HG03097 (cell line): ENCODE measurements around the gene MRAP.
"Not testable (repeated sequence)": the region's sequence is repeated elsewhere in the genome, so short reads cannot be mapped to it uniquely, and the experiment has no call there.

Source experiments
- ATAC-seq: cut with Tn5 transposase; IDR thresholded peaks from one replicate; pipeline ENCODE4 v1.9.1; 2021; ENCODE audit not compliant: unreplicated experiment, low FRiP score

MRAP gene

GRCh38 chr21:32298658-32299081 lies at the start of gene MRAP:
TSS of gene MRAP (plus strand) at chr21:32298855. CDS start at chr21:32298972, 117 bp downstream.
- ATAC-seq: no peak

DNA sequence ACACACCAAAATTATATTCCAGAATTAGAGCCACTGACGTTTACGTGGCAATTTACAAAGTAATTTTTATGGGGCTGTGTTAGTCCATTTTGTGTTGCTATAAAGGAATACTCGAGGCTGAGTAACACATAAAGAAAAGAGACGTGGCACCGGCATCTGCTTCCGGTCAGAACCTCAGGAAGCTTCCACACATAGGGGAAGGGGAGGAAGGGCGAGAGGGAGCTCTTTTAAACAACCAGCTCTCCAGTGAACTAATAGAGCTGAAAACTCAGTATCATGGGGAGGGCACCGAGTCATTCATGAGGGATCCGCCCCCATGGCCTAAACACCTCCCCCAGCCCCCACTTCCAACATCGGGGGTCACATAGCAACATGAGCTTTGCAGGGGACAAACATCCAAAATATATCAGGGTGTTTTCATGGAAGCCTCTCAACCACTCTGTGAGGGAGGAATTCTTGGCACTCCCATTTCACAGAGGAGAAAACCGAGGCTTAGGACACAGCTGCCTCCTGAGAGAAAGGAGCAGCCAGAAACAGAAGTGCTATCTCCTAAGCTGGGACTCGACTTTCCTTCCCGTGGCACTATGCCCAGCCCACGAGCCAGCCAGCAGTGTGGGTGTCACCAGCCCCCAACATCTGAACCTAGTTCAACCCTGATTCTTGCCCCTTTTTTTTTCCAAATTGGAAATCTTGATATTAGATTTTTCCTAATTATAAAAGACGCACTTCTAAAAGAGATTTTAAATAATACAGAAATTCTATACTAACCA lies 49.0 kb upstream of the MRAP start:
- no peak for ATAC-seq

- no peak for ATAC-seq
These were observed 46.5 kb upstream of the MRAP start for GRCh38 chr21:32252136-32252535.

DNA sequence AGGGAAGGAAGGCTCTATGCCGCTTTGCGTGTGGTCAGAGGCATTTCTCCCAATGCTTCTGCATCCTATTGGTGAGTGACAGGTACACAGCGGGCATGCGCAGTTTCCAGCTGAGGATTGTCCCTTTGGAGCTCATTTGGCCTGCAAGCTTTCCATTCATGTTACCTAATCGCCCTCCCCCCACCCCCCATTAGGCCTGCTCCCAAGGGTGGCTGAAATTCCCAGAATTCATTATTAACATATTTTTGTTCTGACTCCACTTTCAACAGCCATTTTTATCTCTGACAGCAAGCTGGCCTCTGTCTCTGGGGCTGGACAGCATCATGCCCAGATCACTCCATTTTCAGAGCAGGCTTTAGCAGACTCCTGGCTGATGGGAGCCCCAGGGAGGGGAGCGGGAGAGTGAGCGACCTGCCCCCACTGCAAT lies 45.4 kb upstream of the MRAP start:
- no peak for ATAC-seq

GRCh38 chr21:32256251-32256650 lies 42.4 kb upstream of the MRAP start:
- no peak for ATAC-seq

DNA sequence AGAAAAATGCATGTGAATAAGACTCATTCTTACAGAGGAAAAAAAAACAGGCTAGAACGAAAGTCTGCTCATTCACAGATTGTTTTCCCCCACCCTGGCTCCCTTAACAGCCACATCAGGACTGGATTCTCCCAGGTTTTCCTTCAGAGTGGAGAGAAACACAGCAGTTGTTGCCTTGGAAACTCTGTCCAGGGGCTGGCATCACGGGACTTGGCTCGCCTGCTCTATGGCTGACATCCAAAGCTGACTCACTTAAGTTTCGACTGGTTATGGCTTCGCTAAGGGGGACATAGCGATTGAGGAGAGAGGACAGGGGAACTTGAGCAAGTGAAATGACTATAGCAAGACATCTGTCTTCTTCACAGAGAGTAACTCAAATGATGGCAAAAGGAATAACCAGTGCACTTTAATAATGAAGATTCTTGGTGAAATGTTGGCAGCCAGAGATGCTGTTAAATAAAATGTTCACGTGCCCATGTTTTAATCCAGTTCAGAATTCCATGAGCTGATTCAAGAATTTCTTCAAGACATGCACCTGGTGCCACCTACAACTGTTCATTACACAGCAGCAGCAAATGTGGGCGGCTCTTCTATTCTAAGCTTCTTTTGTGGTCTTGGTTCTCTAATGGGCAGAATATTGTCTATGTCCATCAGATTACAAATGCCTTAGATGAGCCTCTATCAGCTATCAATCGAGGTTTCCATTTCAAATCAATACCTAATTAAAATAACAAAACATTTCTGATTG lies 41.6 kb upstream of the MRAP start:
- no peak for ATAC-seq

- ATAC-seq: no peak
These were observed 40.5 kb upstream of the MRAP start for GRCh38 chr21:32257962-32258785.

- ATAC-seq: not testable (repeated sequence)
These were observed 39.9 kb upstream of the MRAP start for GRCh38 chr21:32258786-32259048.

GRCh38 chr21:32260130-32260529 lies 38.5 kb upstream of the MRAP start:
- no peak for ATAC-seq

GRCh38 chr21:32261929-32262328 lies 36.7 kb upstream of the MRAP start:
- no peak for ATAC-seq

DNA sequence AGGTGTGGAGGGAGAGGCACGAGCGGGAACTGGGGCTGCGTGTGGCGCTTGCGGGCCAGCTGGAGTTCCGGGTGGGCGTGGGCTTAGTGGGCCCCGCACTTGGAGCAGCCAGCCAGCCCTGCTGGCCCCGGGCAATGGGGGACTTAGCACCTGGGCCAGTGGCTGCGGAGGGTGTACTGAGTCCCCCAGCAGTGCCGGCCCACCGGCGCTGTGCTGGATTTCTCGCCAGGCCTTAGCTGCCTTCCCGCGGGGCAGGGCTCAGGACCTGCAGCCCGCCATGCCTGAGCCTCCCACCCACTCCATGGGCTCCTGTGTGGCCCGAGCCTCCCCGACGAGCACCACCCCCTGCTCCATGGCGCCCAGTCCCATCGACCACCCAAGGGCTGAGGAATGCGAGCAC lies 33.3 kb upstream of the MRAP start:
- ATAC-seq: not testable (repeated sequence)

DNA sequence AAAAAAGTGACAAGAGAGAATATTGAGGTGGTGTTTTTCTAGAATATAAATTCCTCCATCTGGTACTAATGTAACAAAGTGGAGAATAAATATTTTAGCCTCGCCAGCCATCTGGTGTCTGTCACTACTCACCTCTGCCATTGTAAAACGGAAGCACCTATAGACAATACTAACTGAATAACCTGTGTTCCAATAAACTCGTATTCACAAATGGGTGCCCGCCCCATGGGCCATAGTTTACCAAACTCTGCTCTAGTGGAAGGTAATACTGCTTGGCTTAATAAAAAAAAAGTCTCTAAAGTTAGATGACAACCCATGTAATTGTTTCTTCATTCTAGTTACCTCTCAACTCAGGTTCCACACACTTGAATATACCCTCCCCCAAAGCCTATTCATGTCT lies 27.9 kb upstream of the MRAP start:
- no peak for ATAC-seq

DNA sequence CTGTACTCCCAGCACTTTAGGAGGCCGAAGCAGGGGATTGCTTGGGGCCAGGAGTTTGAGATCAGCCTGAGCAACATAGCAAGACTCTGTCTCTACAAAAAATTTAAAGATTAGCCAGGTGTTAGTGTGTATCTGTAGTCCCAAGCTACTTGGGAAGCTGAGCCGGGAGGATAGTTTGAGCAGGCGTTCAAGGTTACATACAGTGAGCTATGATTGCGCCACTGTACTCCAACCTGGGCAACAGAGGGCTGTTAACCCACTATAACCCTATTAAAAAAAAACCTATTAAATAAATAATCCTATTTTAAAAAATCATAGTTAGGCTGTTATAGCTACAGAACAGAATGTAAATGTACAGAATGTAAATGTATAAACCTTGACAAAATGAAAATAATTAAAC lies 22.0 kb upstream of the MRAP start:
- no peak for ATAC-seq

GRCh38 chr21:32278103-32278502 lies 20.6 kb upstream of the MRAP start:
- ATAC-seq: no peak

DNA sequence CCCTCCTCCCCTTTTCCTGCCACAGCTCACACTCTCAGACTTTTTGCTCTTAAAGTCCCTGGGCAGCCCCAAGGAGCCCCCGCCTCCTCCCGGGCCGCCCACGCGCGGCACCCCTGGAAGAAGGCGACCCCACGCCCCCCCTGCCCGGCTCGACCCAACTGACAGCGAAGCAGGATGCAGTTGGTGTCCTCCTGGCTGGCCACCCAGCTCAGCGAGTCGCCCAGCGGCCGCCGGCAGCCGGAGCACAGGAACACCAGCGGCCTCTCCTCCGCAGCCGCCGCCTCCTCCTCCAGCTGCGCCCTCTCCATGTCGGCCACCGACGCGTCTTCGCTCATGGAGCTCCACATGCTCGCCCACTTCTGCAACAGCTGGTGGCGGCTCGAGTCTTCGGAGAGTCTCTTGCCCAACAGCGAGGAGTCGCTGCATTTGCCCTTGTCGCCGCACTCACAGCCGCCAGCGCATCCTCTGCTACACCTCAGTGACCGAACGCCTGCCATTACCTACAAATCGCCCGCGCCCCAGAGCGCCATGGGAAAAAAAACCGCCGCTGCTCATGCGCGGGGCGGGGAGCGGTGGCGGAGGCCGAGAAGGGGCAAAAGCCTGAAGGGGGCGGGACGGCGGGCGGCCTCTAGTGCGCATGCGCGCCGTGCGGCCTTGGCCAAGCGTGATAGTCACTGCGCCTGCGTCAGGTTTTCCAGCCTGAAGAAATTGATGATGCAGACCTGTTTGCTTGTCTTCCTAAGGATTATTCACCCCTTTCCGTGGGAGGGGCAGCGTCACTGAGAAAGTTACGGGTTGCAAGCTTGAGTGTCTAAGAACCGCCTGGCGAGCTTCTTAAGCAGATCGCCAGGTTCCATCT lies 19.9 kb upstream of the MRAP start, which contains the start of gene MIS18A:
TSS of gene MIS18A (minus strand) at position 532 of the 859 bp plus-strand sequence. CDS start at position 497, 35 bp downstream.
- peak; percentile 89 for ATAC-seq

GRCh38 chr21:32279377-32279680 lies 19.3 kb upstream of the MRAP start:
- ATAC-seq: no peak

DNA sequence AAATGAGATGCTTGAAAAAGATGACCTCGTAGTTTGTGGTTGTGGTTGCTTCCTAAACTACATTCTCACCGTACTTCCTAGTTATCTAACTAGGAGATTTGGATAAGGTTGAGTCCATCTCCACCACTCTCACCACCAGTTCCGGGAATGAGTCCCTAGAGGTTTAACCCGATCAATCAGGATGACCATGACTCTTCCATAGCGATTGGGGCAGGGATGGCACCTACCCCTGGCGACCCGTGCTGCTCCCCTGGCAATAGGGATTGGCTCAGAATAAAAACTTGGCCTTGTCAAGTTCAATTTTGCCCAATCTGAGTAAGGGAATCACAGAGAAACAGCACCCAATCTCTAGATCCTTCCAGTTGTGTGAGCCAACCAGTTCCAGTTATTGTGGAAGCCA lies 17.1 kb upstream of the MRAP start:
- no peak for ATAC-seq

GRCh38 chr21:32282992-32283391 lies 15.7 kb upstream of the MRAP start:
- ATAC-seq: no peak

DNA sequence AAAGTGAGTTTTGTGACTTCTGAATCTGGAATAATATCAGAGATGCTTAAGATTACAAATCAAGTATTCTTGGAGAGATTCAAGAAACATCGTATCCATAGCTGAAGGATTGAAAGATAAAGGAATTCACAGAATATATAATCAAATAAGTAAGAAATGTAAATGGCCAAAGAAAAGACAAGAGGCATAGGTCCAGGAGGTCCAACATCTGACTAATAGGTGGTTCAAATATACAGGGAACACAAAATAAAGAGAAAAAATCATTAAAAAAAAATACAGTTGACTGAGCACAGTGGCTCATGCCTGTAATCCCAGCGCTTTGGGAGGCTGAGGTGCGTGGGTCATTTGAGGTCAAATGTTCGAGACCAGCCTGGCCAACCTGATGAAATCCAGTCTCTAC lies 13.2 kb upstream of the MRAP start:
- no peak for ATAC-seq

GRCh38 chr21:32297449-32297848 lies 1.2 kb upstream of the MRAP start:
- ATAC-seq: no peak
